GM23248 (cell line): ENCODE results near the gene TMC6. TPM values are rescaled to one million over a fixed set of nuclear protein-coding genes. Genes with fewer than 3 reads are reported as not detected.
A peak's percentile ranks its signal among the peaks of the same experiment; 100 is the strongest.

Source experiments
- DNase-seq: peaks from one replicate; pipeline ENCODE4 v3.0.0-alpha.2; 2015
- H2AFZ ChIP-seq: fragments of 200-600 bp; sonication (generic); 2 replicates; pipeline ENCODE4 v1.6.1; 2016; ENCODE audit warnings: antibody characterized with exemption
- H3F3A ChIP-seq: fragments of 200-600 bp; sonication (generic); 2 replicates; pipeline ENCODE4 v1.6.1; 2016; ENCODE audit warnings: mild to moderate bottlenecking, antibody characterized with exemption, mixed run types; ENCODE audit not compliant: insufficient read depth
- H3K27ac ChIP-seq: fragments of 200-600 bp; sonication (generic); 2 replicates; pipeline ENCODE4 v1.5.1; 2016; ENCODE audit warnings: mild to moderate bottlenecking
- H3K27me3 ChIP-seq: fragments of 200-600 bp; sonication (generic); replicated peaks from 2 replicates; pipeline ENCODE4 v1.6.1; 2016; ENCODE audit warnings: mild to moderate bottlenecking; ENCODE audit not compliant: insufficient read depth
- H3K36me3 ChIP-seq: fragments of 200-600 bp; sonication (generic); 2 replicates; pipeline ENCODE4 v1.6.1; 2016; ENCODE audit warnings: low read depth, mild to moderate bottlenecking
- H3K4me1 ChIP-seq: fragments of 200-600 bp; sonication (generic); 2 replicates; pipeline ENCODE4 v1.6.1; 2016; ENCODE audit warnings: mild to moderate bottlenecking; ENCODE audit not compliant: insufficient read depth
- H3K4me2 ChIP-seq: fragments of 200-600 bp; sonication (generic); one replicate; pipeline ENCODE4 v1.6.1; 2016; ENCODE audit warnings: mild to moderate bottlenecking; ENCODE audit not compliant: unreplicated experiment
- H3K4me3 ChIP-seq: fragments of 200-600 bp; sonication (generic); 2 replicates; pipeline ENCODE4 v1.5.1; 2016; ENCODE audit warnings: mild to moderate bottlenecking
- H3K79me2 ChIP-seq: fragments of 200-600 bp; sonication (generic); 2 replicates; pipeline ENCODE4 v1.6.1; 2016; ENCODE audit warnings: mild to moderate bottlenecking; ENCODE audit not compliant: insufficient read depth
- H3K9ac ChIP-seq: fragments of 200-600 bp; sonication (generic); 2 replicates; pipeline ENCODE4 v1.6.1; 2016; ENCODE audit warnings: mild to moderate bottlenecking
- H3K9me2 ChIP-seq: fragments of 200-600 bp; sonication (generic); 2 replicates; pipeline ENCODE4 v1.6.1; 2016; ENCODE audit warnings: mixed run types, mild to moderate bottlenecking, moderate library complexity; ENCODE audit not compliant: insufficient read depth
- H3K9me3 ChIP-seq: fragments of 200-600 bp; sonication (generic); one replicate; pipeline ENCODE4 v1.6.1; 2017; ENCODE audit warnings: low read depth
- H4K20me1 ChIP-seq: fragments of 200-600 bp; sonication (generic); 2 replicates; pipeline ENCODE4 v1.6.0; 2016; ENCODE audit not compliant: insufficient read depth
- EZH2 ChIP-seq: fragments of 200-600 bp; sonication (generic); IDR thresholded peaks from 2 replicates; pipeline ENCODE4 v1.6.1; 2018; ENCODE audit warnings: antibody characterized with exemption, mild to moderate bottlenecking; ENCODE audit not compliant: insufficient read depth, poor library complexity, severe bottlenecking
- EZH2phosphoT487 ChIP-seq: fragments of 200-600 bp; sonication (generic); IDR thresholded peaks from 2 replicates; pipeline ENCODE4 v1.6.1; 2018; ENCODE audit warnings: antibody characterized with exemption, moderate library complexity, mild to moderate bottlenecking, low read depth; ENCODE audit not compliant: insufficient read depth
- WGBS, 2 experiments: methylation state at CpG; one replicate each; pipeline ENCODE4 v1.1.6; 2015 to 2017; ENCODE audit warnings: low lambda C conversion rate in 2 of 2, low coverage in 1 of 2; ENCODE audit errors: missing lambda C conversion rate in 2 of 2; 5-methylcytosine and 5-hydroxymethylcytosine counted together
- in situ Hi-C: fragments of 300-500 bp; cut with MboI; formaldehyde crosslinking; loops from 2 replicates; pipeline ENCODE4 v1.15.0; 2020
- polyA plus RNA-seq: library from polyadenylated mRNA; unstranded; fragments of >200 nt; fragmentation: Nextera tagmentation; extraction: Ambion mirVana; gene quantifications from 2 replicates; pipeline ENCODE4 v1.2.1, GENCODE V29; 2016
- total RNA-seq: library from RNA; depleted of rRNA; stranded (reverse); fragments of >200 nt; shearing (Covaris generic); gene quantifications from 2 replicates; pipeline ENCODE4 v1.2.3, GENCODE V29; 2014

TMC6 gene
- total and polyA plus RNA-seq, 2 experiments from 2014 or later = not detected

GRCh38 chr17:78135858-78136500 lies 7.4 kb upstream of the TMC6 start:
- DNase-seq = no peak
- H3K4me2 ChIP-seq = no peak overlapping the region
- peaks cover 22% of the 10 kb centered on the region for H3K27me3 ChIP-seq
- H4K20me1 ChIP-seq = no peaks in the 10 kb centered on the region
- 83% methylated on average over 9 of the region's 9 CpGs for WGBS, 2 experiments
- no peak overlapping the region for H2AFZ ChIP-seq
- H3K9ac ChIP-seq = no peak overlapping the region
- H3F3A ChIP-seq = no peaks in the 10 kb centered on the region
- H3K27ac ChIP-seq = no peak overlapping the region
- H3K4me3 ChIP-seq = no peak overlapping the region
- no peaks in the 10 kb centered on the region for H3K4me1 ChIP-seq
- TF ChIP-seq EZH2 (no peak), EZH2phosphoT487 (no peak)
- in situ Hi-C loops = no loop called here
- no peaks in the 10 kb centered on the region for H3K79me2 ChIP-seq
- H3K9me3 ChIP-seq = no peaks in the 10 kb centered on the region
- H3K36me3 ChIP-seq = no peaks in the 10 kb centered on the region
- no peaks in the 10 kb centered on the region for H3K9me2 ChIP-seq

GRCh38 chr17:78134899-78135385 lies 6.4 kb upstream of the TMC6 start:
- no peak overlapping the region for H3K27ac ChIP-seq
- H3K36me3 ChIP-seq = no peaks in the 10 kb centered on the region
- H3K79me2 ChIP-seq = no peaks in the 10 kb centered on the region
- no peak overlapping the region for H3K9ac ChIP-seq
- H3K9me3 ChIP-seq = no peaks in the 10 kb centered on the region
- no peaks in the 10 kb centered on the region for H4K20me1 ChIP-seq
- TF ChIP-seq EZH2phosphoT487 (no peak), EZH2 (no peak)
- no peak overlapping the region for H2AFZ ChIP-seq
- H3K27me3 ChIP-seq = peaks cover 22% of the 10 kb centered on the region
- no peaks in the 10 kb centered on the region; the same call in 1 of the 2 replicates for H3F3A ChIP-seq
- 40 to 41% methylated on average over 9 of the region's 9 CpGs for WGBS, 2 experiments
- no peaks in the 10 kb centered on the region for H3K9me2 ChIP-seq
- no peaks in the 10 kb centered on the region for H3K4me1 ChIP-seq
- in situ Hi-C loops = no loop called here
- DNase-seq = no peak
- H3K4me3 ChIP-seq = no peak overlapping the region
- H3K4me2 ChIP-seq = no peak overlapping the region

GRCh38 chr17:78133971-78134898 lies 5.7 kb upstream of the TMC6 start:
- Histone ChIP-seq H3K4me3 (no peak overlapping the region), H3K36me3 (no peaks in the 10 kb centered on the region), H3K9me3 (no peaks in the 10 kb centered on the region), H3K9ac (no peak overlapping the region), H3K9me2 (no peaks in the 10 kb centered on the region), H3F3A (no peaks in the 10 kb centered on the region; the same call in 1 of the 2 replicates), H2AFZ (no peak overlapping the region), H3K79me2 (no peaks in the 10 kb centered on the region), H3K27me3 (peaks cover 24% of the 10 kb centered on the region), H3K27ac (no peak overlapping the region), H3K4me2 (no peak overlapping the region), H3K4me1 (no peaks in the 10 kb centered on the region), H4K20me1 (no peaks in the 10 kb centered on the region)
- peak; percentile 62 for DNase-seq
- in situ Hi-C loops = no loop called here
- TF ChIP-seq EZH2phosphoT487 (no peak), EZH2 (no peak)
- 35 to 42% methylated on average over 34 to 39 of the region's 39 CpGs for WGBS, 2 experiments

- DNase-seq = no peak
- Histone ChIP-seq H3K4me3 (no peak overlapping the region), H3K9ac (no peak overlapping the region), H3K9me3 (no peaks in the 10 kb centered on the region), H4K20me1 (no peaks in the 10 kb centered on the region), H3K79me2 (no peaks in the 10 kb centered on the region), H3K27me3 (peaks cover 30% of the 10 kb centered on the region), H3K36me3 (no peaks in the 10 kb centered on the region), H3K27ac (no peak overlapping the region), H3K4me2 (no peak overlapping the region), H3F3A (no peaks in the 10 kb centered on the region; the same call in 1 of the 2 replicates), H2AFZ (no peak overlapping the region), H3K9me2 (no peaks in the 10 kb centered on the region), H3K4me1 (0 out of 2 replicates have a peak, but pooled peaks cover 3% of the 10 kb centered on the region)
- TF ChIP-seq EZH2phosphoT487 = no peak
- no peak for TF ChIP-seq EZH2
- in situ Hi-C loops = no loop called here
- 78% methylated on average over 23 to 30 of the region's 30 CpGs for WGBS, 2 experiments
Observed at GRCh38 chr17:78133179-78133951, 4.8 kb upstream of the TMC6 start.
